CD4-positive, alpha-beta T cell treated with Interleukin-15 for 1 hour (primary cell): ENCODE results near the gene GUCA1C.

Experiments
- DNase-seq: peaks from one replicate; pipeline ENCODE4 v3.0.0-alpha.2; 2020

The GUCA1C gene

GRCh38 chr3:108953700-108954099 is at the start of gene GUCA1C:
Gene GUCA1C, minus strand, starts transcription at chr3:108953879. Its CDS starts 117 bp downstream, at chr3:108953762.
- DNase-seq: no peak

GRCh38 chr3:108998436-108998835 is 44.8 kb upstream of the GUCA1C start:
- DNase-seq: no peak

- DNase-seq: no peak
These were observed 32.2 kb upstream of the GUCA1C start for GRCh38 chr3:108985844-108986243.

- no peak for DNase-seq
These were observed 29.4 kb upstream of the GUCA1C start for GRCh38 chr3:108983051-108983450.

- no peak for DNase-seq
These were observed 22.4 kb upstream of the GUCA1C start for GRCh38 chr3:108976058-108976457.

GRCh38 chr3:108973019-108973418 is 19.3 kb upstream of the GUCA1C start:
- DNase-seq: no peak

GRCh38 chr3:108972482-108972881 is 18.8 kb upstream of the GUCA1C start:
- no peak for DNase-seq

- DNase-seq: no peak
These were observed 16.9 kb upstream of the GUCA1C start for GRCh38 chr3:108970561-108970960.

- no peak for DNase-seq
These were observed 13.1 kb upstream of the GUCA1C start for GRCh38 chr3:108966773-108967172.

GRCh38 chr3:108959017-108959416 is 5.3 kb upstream of the GUCA1C start:
- no peak for DNase-seq

GRCh38 chr3:108953210-108953609 is 469 bp downstream of the GUCA1C start:
- no peak for DNase-seq

GRCh38 chr3:108951820-108952501 is 1.7 kb downstream of the GUCA1C start:
- no peak for DNase-seq

GRCh38 chr3:108947855-108948254 is 5.8 kb downstream of the GUCA1C start:
- DNase-seq: no peak

GRCh38 chr3:108946292-108947285 is 7.1 kb downstream of the GUCA1C start:
- DNase-seq: no peak

GRCh38 chr3:108940568-108941263 is 13.0 kb downstream of the GUCA1C start:
- DNase-seq: no peak

- DNase-seq: no peak
These were observed 13.5 kb downstream of the GUCA1C start for GRCh38 chr3:108940166-108940565.

GRCh38 chr3:108936924-108937689 is 16.6 kb downstream of the GUCA1C start:
- no peak for DNase-seq

GRCh38 chr3:108931035-108931434 is 22.6 kb downstream of the GUCA1C start:
- DNase-seq: no peak

GRCh38 chr3:108918866-108919265 is 34.8 kb downstream of the GUCA1C start:
- DNase-seq: no peak

- DNase-seq: peak; percentile 60
These were observed 38.7 kb downstream of the GUCA1C start for GRCh38 chr3:108914774-108915641.

GRCh38 chr3:108909799-108910198 is 43.9 kb downstream of the GUCA1C start:
- DNase-seq: no peak

GRCh38 chr3:108907194-108907593 is 46.5 kb downstream of the GUCA1C start:
- no peak for DNase-seq
